NCI-H345 (cell line): ENCODE measurements around the gene C1QTNF5.

Experiments
- DNase-seq: peaks from one replicate; lab custom pipeline; 2025; lab: John Stamatoyannopoulos, UW

The C1QTNF5 gene

DNA sequence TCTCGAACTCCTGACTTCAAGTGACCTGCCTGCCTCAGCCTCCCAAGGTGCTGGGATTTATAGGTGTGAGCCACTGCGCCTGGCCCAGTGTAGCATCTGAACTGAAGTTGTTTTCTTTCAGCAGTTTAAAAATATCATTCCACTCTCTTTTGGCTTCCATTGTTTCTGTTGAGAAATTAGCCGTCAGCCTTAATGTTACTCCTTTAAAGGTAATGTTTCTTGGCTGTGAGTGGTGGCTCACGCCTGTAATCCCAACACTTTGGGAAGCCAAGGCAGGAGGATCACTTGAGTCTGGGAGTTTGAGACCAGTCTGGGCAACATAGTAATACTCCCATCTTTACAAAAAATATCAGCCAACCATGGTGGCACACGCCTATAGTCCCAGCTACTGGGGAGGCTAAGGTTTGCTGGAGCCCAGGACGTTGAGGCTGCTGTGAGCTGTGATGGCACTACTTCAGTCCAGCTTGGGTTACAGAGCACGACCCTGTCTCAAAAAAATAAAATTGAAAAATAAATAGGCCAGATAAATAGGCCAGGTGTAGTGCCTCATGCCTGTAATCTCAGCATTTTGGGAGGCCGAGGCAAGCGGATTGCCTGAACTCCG, 49.7 kb downstream of the C1QTNF5 start:
- DNase-seq: no peak
